ENCODE data around the gene TOLLIP. TPM values are rescaled to one million over a fixed set of nuclear protein-coding genes. Genes with fewer than 3 reads are reported as not detected.
A peak's percentile ranks its signal among the peaks of the same experiment; 100 is the strongest.

The TOLLIP gene
- total and polyA plus RNA-seq, 2 of the 8 experiments (the other 6 are each of a cell fraction or from before 2014, with no cell fraction given): 23.7 to 34.7 TPM

- TF ChIP-seq HDAC6 (IDR thresholded peaks at IDR 0.05; ENCODE audit: low read depth, low read length) (no peak), POLR2AphosphoS5 (IDR thresholded peaks at IDR 0.05; ENCODE audit: low read depth, low read length) (peak; percentile 75), HDAC2 (IDR thresholded peaks at IDR 0.05; ENCODE audit: borderline replicate concordance in 1 of 2, low read depth in 2 of 2, low read length in 2 of 2) (no peak), PHF8 (conservative IDR thresholded peaks at IDR 0.05; ENCODE audit: low read depth, low read length) (peak; percentile 57; the same call in 1 of the 2 replicates), MAX (IDR thresholded peaks at IDR 0.05) (peak; percentile 85), E2F6 (IDR thresholded peaks at IDR 0.05) (0 out of 2 replicates have a peak, but pooled peaks have one; percentile 40), USF2 (IDR thresholded peaks at IDR 0.05; ENCODE audit: low read length) (peak; percentile 87)
These were observed 47.0 kb downstream of the TOLLIP start (continued) for GRCh38 chr11:1262172-1263006.
